Vagina (tissue), 2 donors: ENCODE measurements around the gene COQ3. TPM values are rescaled to one million over a fixed set of nuclear protein-coding genes. Genes with fewer than 3 reads are reported as not detected.

ENCODE experiments used
- DNase-seq, 2 donors: peaks; one replicate each; pipeline ENCODE4 v3.0.0-alpha.2; 2017; ENCODE audit errors: extremely low spot score in 2 of 2
- H3K27ac ChIP-seq: fragments of 200-600 bp; sonication (generic); one replicate; pipeline ENCODE4 v1.5.1; 2019
- H3K27me3 ChIP-seq: fragments of 200-600 bp; sonication (generic); one replicate; pipeline ENCODE4 v1.5.1; 2019
- H3K36me3 ChIP-seq, 2 donors: fragments of 200-600 bp; sonication (generic); one replicate each; pipeline ENCODE4 v1.5.1; 2017 to 2019
- H3K4me1 ChIP-seq: fragments of 200-600 bp; sonication (generic); one replicate; pipeline ENCODE4 v1.5.1; 2019
- H3K4me3 ChIP-seq, 2 donors: fragments of 200-600 bp; sonication (generic); 1 replicate in 1 of 2; 2 replicates in 1 of 2; pipeline ENCODE4 v1.5.1; 2016 to 2019
- H3K9me3 ChIP-seq: fragments of 200-600 bp; sonication (generic); one replicate; pipeline ENCODE4 v1.5.1; 2019
- POLR2A ChIP-seq, 2 donors: fragments of 450-650 bp; IDR thresholded peaks; one replicate each; pipeline ENCODE4 v1.6.1; 2017; ENCODE audit warnings: antibody characterized with exemption in 2 of 2, mild to moderate bottlenecking in 2 of 2, moderate library complexity in 2 of 2
- POLR2AphosphoS5 ChIP-seq, 2 donors: sonication (generic); formaldehyde crosslinking; IDR thresholded peaks; one replicate each; pipeline ENCODE4 v1.9.0; 2017; ENCODE audit warnings: antibody characterized with exemption in 2 of 2, mild to moderate bottlenecking in 2 of 2, low read depth in 1 of 2; ENCODE audit not compliant: insufficient read depth in 1 of 2
- intact Hi-C: fragments of 100-400 bp; cut with DNase I; formaldehyde crosslinking; loops from one replicate; pipeline ENCODE4 v1.15.1; 2023
- total RNA-seq: library from RNA; depleted of rRNA; stranded (reverse); fragments of >200 nt; gene quantifications from one replicate; pipeline ENCODE4 v1.2.3, GENCODE V29; 2016
- TF ChIP-seq, protein P1 (sequence below), 3 experiments: fragments of 450-650 bp in 2 of 3; fragments of 200-600 bp in 1 of 3; sonication (generic) in 1 of 3; IDR thresholded peaks; one replicate each; pipeline ENCODE4 v1.5.1; 2017 to 2019; ENCODE audit warnings: antibody characterized with exemption in 3 of 3, mild to moderate bottlenecking in 2 of 3, moderate library complexity in 2 of 3

COQ3 gene
- total RNA-seq, 1 donor from 2014 or later = 3.7 TPM

DNA sequence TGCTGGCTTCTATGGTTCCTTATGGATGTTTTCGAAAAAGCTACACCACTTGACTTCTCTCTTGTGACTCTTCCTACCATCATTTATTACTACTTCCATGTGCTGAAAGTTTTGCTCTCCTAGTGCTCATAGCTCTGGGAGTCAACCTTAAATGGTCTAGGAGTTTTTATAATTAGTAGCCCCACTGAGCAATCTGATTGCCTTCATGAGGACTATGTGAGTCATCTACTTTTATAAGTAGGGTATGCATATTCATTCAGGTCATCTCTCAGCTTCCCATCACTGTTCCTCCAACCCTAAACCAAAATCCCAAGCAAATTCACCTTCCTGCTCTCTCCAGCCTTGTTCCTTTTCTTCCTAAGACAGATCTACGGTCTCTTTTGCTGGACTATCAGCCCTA is 27.1 kb downstream of the COQ3 start:
- no peak for DNase-seq
- H3K27ac ChIP-seq = no peak overlapping the region
- H3K27me3 ChIP-seq = no peaks in the 10 kb centered on the region
- intact Hi-C loops = no loop called here
- no peaks in the 10 kb centered on the region for H3K4me1 ChIP-seq
- no peak overlapping the region for H3K4me3 ChIP-seq
- H3K9me3 ChIP-seq = no peaks in the 10 kb centered on the region
- H3K36me3 ChIP-seq = no peaks in the 10 kb centered on the region
- TF ChIP-seq POLR2AphosphoS5 (IDR thresholded peaks at IDR 0.05; ENCODE audit: insufficient read depth in 1 of 2, low read depth in 1 of 2) (no peak), POLR2A (IDR thresholded peaks at IDR 0.05) (no peak)
- TF ChIP-seq, protein P1, sequence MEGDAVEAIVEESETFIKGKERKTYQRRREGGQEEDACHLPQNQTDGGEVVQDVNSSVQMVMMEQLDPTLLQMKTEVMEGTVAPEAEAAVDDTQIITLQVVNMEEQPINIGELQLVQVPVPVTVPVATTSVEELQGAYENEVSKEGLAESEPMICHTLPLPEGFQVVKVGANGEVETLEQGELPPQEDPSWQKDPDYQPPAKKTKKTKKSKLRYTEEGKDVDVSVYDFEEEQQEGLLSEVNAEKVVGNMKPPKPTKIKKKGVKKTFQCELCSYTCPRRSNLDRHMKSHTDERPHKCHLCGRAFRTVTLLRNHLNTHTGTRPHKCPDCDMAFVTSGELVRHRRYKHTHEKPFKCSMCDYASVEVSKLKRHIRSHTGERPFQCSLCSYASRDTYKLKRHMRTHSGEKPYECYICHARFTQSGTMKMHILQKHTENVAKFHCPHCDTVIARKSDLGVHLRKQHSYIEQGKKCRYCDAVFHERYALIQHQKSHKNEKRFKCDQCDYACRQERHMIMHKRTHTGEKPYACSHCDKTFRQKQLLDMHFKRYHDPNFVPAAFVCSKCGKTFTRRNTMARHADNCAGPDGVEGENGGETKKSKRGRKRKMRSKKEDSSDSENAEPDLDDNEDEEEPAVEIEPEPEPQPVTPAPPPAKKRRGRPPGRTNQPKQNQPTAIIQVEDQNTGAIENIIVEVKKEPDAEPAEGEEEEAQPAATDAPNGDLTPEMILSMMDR (IDR thresholded peaks at IDR 0.05) = no peak

DNA sequence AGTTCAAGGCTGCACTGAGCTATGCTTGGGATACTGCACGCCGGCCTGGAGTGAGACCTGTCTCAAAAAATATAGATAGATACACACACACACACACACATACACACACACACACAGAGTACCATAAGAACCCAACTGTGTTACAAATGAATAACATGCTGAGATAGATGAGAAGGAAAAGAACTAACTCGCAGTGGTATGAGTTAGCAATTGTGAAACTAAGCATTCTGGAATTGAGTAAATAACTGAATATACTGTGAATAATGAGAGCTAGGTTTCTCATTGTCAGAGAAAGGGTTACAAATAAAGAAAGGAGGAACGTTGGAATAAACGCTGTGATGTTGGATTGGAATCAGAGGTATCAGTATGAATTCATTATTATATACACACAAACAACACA is 30.0 kb downstream of the COQ3 start:
- TF ChIP-seq POLR2AphosphoS5 (IDR thresholded peaks at IDR 0.05; ENCODE audit: insufficient read depth in 1 of 2, low read depth in 1 of 2) = no peak
- TF ChIP-seq, protein P1 (IDR thresholded peaks at IDR 0.05) = no peak
- no peak for TF ChIP-seq POLR2A (IDR thresholded peaks at IDR 0.05)
- H3K4me3 ChIP-seq = no peak overlapping the region
- no peak overlapping the region for H3K27ac ChIP-seq
- no peak for DNase-seq
- no peaks in the 10 kb centered on the region for H3K27me3 ChIP-seq
- intact Hi-C loops = no loop called here
- H3K4me1 ChIP-seq = no peaks in the 10 kb centered on the region
- H3K36me3 ChIP-seq = no peaks in the 10 kb centered on the region
- no peaks in the 10 kb centered on the region for H3K9me3 ChIP-seq

DNA sequence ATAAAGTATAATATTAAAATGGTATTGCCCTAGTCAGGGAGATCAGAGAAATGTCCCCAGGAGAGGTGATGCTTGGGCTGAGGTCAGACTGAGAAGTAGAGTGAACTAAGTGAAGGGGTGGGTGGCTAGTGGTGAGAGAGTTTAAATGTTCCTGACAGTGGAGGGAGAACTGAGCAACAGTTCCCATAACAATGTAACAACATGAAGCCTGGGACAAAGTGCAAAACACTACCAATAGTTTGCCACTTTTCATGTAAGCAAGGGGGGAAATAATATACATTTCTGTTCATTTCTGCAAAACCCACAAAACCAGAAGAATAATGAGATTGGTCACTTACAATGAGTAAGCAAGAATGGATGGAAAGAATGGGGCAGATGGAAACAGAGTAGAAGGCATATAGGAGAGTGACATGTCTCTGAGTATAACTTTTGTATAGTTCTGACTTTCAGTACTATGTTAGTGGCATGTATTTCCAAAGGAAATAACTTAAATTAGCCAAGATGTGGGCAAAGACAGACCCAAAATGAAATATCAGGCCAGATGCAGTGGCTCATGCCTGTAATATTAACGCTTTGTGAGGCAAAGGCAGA is 31.2 kb downstream of the COQ3 start:
- no peak overlapping the region for H3K4me3 ChIP-seq
- no peaks in the 10 kb centered on the region for H3K4me1 ChIP-seq
- no peak for DNase-seq
- TF ChIP-seq, protein P1 (IDR thresholded peaks at IDR 0.05) = no peak
- TF ChIP-seq POLR2AphosphoS5 (IDR thresholded peaks at IDR 0.05; ENCODE audit: insufficient read depth in 1 of 2, low read depth in 1 of 2) (no peak), POLR2A (IDR thresholded peaks at IDR 0.05) (no peak)
- H3K36me3 ChIP-seq = no peaks in the 10 kb centered on the region
- intact Hi-C loops = no loop called here
- H3K27ac ChIP-seq = no peak overlapping the region
- no peaks in the 10 kb centered on the region for H3K9me3 ChIP-seq
- H3K27me3 ChIP-seq = no peaks in the 10 kb centered on the region

DNA sequence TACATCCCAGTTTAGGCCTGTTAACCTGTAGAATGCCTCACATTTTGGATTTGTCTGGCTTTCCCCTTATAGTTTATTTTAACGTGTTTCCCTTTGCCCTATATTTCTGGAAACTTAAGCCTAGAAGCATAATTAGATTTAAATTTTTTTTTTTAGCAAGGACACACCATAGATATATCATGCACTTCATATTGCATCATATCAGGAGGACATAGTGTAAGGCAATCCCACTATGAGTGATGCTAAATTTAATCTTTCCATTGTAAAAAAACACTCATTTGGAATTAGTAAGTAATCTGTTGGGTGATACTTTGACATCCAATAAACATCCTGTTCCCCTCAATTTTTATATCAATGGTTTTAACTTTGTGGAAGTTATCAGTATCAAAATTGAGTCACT is 34.2 kb downstream of the COQ3 start:
- Histone ChIP-seq H3K4me3 (no peak overlapping the region), H3K27me3 (no peaks in the 10 kb centered on the region), H3K36me3 (no peaks in the 10 kb centered on the region), H3K27ac (no peak overlapping the region), H3K4me1 (no peaks in the 10 kb centered on the region), H3K9me3 (no peaks in the 10 kb centered on the region)
- intact Hi-C loops = no loop called here
- DNase-seq = no peak
- TF ChIP-seq POLR2AphosphoS5 (IDR thresholded peaks at IDR 0.05; ENCODE audit: insufficient read depth in 1 of 2, low read depth in 1 of 2) (no peak), POLR2A (IDR thresholded peaks at IDR 0.05) (no peak)
- TF ChIP-seq, protein P1 (IDR thresholded peaks at IDR 0.05) = no peak

DNA sequence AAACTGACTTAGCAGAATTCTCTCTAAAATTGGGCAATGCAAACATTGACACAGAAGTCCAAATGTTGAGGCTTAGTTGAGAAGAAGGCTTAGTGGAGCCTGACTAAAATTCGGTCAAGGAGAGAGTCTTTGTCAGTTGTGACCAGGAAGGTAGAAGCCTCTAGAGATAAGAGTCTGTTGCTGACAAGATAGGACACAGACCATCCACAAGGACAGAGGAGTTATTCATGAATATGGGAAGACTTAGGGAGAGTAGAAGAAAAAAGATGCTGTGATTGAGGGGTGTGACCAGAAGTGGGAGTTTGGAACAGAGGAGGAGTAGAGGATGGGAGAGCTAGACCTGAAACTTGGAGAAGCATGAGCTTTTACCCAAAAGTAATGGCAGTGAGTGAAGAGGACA is 37.4 kb downstream of the COQ3 start:
- Histone ChIP-seq H3K9me3 (no peaks in the 10 kb centered on the region), H3K36me3 (no peaks in the 10 kb centered on the region), H3K4me1 (no peaks in the 10 kb centered on the region), H3K4me3 (no peak overlapping the region), H3K27ac (no peak overlapping the region), H3K27me3 (no peaks in the 10 kb centered on the region)
- intact Hi-C loops = no loop called here
- TF ChIP-seq, protein P1 (IDR thresholded peaks at IDR 0.05) = no peak
- TF ChIP-seq POLR2AphosphoS5 (IDR thresholded peaks at IDR 0.05; ENCODE audit: insufficient read depth in 1 of 2, low read depth in 1 of 2) = no peak
- TF ChIP-seq POLR2A (IDR thresholded peaks at IDR 0.05) = no peak
- DNase-seq = no peak
